NCI-H187 treated with DMSO at 0.1 percent for 48 hours (cell line): Measurements from ENCODE around the gene CNTRL.

Experiments
- DNase-seq: peaks from one replicate; lab custom pipeline; 2025; lab: John Stamatoyannopoulos, UW

Gene CNTRL

DNA sequence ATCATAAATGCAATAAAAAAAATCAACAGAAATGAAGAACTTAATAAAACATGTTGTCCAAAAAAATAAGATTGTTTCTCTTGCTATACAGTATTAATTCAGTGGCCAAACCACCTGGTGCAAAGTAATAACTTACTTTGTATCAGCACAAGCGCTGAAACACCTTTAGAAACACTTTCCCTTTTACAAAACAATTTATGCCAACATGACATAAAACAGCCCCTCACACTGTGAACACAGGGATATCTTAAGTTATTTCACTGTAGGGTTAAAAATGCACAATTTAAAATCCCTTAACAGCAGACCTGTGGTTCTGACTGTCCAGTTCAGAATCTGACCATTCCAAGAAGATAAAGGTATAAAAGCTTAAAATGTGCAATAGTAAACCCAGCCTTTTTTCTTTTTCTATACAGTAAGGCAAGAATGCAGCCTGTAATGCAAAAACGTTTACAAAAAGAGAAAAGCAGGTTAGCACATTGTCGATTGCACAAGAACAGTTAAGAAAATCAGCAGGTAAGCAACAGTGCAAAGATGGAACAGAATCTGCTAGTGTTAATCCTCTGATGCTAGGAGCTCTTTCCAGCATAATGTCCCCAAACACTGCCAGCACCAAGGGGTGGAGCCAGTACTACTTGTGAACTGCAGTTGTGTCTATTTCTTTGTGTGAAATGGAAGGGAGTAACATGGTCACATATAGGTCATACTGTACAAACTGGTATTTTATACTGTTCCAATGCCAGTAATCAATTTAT lies 105.4 kb downstream of the CNTRL start:
- DNase-seq, result no peak

DNA sequence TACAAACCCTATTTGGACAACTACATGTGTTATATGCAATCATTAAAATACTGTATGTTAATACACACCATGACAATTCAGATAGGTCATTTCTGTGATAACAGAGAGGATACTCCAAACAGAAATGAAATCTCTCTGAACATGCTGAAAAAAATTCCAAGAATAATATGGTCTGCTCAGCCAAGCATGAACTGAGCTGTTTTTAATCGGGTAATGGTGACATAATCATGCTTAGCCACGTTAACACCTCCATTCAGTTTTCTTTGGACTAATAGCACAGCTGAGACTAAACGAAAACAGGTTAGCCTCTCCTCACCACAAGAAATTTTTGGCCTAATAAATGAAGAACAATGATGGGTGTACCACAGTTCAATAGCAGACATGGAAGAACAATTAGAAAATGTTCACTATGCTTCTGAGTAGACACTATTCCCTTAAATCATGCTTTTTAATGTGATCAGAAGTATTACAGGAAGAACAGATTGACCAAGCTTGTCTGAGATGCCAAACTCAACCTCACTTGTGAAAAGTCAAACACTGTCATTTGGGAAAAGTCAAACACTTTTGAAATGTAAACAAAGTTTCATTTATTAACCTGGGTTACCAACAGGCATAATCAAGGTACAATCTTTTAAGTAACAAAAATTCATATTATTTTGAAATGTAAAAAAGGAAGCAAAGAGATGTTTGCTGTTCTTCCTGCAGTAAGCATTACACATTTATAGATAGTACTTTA lies 107.5 kb downstream of the CNTRL start:
- DNase-seq, result no peak

DNA sequence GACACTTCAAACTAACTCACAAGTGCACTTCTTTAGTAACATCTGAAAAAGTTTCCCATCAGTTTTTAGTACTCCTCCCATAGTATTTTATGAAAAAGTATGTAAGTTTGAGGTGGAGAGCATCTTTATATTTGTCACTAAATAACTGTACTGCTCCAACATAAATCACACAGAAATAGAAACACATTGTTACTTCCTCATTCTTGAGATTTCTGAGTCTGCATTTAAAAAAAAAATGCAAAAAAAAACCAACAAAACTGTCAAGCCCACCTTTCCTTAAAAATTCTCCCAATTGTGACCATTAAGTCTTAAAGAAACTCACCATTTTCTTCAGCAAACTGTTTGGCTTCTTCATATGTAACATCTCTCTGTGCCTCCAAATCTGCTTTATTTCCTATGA lies 108.2 kb downstream of the CNTRL start:
- no peak for DNase-seq

DNA sequence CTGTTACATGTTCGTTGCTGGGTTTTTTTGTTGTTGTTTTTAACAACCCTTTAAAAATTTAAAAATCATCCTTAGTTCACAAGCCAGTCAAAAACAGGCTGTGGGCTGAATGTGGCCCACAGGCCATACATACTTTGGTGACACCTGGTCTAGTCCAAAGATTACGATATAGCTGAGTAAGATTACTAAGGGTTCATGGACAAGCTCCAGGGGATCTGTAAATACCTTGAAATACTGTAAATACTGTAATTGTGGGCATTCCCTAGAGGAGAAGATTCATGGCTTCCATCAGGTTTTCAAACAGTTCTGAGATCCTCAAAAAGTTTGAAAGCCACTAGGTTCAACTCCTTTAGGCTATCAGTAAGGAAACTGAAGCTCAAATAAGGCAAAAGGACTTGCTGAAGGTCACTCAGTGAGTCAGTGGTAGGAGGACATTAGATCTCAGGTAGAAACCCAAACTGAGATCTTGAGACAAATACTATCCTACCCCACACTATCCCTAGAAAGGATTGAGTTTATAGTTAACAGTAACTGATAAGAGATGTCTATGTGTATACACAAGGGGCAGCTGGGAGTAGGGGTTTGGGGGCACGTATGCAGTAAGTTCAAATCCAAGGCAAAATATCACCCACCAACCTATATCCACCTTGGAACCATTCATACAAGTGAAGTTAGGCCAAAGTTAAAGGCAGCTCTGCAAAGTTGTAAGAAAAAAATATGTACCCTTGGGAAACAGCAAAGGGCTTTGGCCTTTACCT lies 109.1 kb downstream of the CNTRL start:
- DNase-seq, result no peak

DNA sequence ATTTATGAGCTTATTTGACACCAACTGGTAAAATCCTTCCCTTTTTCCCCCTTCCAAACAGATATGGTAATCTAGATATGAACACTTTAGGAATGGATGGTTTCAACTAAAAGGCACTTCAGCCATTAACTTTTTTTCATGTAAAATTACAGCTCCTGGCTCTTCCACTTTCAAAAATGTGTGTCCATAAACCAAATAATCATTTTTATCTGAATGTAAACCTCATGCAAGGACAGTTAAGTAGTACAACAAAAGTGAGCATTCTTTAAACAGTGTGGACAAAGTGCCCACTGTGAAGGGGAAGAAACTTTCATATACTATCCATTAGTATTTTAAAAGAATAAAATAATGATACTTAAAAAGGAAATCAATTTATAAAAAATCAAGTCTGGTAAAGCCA lies 109.7 kb downstream of the CNTRL start:
- no peak for DNase-seq

DNA sequence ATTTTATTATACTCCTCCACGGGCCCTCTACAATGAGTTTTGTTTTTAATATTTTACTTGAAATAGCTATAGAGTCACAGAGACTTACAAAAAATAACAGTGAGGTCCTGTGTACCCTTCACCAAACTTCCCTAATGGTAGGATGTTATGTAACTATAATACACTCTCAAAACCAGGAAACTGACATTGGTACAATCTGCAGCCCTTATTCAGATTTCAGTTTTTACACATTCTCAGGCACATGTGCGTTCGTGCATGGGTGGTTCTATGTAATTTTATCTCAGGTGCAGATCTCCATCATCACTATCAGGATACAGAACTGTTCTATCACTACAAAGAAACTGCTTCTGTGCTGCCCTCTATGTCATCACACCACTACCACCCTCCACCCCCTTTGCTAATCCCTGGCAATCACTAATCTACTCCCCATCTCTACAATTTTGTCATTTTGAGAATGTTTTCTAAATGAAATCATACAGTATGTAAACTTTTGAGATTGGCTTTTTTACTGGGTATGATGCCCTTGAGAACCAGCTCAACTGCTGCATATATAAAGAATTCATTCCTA lies 110.5 kb downstream of the CNTRL start:
- no peak for DNase-seq

DNA sequence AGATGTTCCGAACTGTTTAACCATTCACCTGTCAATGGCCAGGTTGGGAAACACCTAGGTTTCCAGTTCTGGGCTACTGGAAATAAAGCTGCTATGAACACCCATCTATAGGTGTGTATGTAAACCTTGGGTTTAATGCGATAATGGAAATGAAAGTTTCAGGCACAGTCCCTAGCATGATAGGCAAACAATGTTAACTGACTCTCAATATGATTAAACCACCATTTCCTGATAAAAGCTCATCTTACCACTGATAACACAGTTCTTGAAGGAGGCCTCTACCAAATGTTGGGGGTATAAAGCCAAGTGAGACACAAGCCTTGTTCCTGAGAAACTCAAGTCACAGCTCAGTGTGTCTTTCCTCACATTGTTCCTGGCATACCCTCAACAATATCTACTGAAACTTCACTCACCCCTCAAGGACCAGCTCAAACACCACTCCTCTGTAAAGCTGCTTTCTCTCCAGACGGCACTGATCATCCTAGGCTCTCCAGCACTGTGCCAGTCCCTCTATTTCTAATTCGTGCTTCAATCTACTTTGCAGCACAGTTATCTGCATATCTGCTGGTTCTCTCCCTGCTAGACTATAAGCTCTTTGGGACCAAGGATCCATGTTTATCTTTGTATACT lies 111.1 kb downstream of the CNTRL start:
- DNase-seq, result no peak

DNA sequence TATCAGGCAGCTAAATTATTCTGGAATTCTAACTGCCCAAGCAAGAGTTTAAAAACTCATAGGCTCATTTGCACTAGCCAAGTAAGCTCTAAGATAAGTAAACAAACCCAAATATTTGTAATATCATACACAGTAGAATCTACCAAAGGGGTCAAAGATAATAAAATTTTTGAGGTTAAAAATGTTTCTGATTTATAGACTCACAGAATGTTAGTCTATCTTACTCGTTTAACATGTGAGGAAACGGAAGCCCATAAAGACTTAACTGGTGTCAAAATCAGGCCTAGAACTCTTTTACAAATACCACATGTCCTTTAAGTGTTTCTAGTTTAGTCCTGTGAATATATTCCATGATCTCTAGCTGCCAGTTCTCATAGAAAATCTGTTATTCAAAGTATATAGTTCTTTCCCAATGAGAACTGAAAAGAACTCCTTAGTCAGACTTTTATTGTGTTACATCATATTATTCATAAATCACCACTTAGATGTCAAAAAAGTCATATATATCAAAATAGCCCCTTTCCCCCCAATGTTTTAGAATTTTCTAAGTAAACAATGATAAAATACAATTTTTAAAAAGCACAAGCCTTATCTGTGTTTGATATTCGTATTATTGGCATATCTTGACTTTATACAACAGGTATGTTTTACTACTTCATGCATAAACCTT lies 113.0 kb downstream of the CNTRL start:
- DNase-seq, result no peak

DNA sequence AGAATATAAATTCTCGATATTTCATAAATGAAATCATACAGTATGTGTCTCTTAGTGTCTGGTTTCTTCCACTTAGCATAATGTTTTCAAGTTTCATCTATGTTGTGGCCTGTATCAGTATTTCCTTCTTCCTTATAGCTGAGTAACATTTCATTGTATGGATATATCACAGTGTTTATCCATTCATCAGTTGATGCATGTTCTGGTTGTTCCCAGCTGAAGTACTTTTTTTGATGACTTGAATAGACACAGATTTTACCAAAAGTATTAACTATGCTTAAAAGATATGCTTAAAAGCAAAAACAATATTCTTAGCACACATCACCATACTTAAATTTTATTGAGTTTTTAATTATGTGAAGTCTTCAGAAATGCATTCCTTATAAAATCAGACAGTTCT lies 114.3 kb downstream of the CNTRL start:
- no peak for DNase-seq

DNA sequence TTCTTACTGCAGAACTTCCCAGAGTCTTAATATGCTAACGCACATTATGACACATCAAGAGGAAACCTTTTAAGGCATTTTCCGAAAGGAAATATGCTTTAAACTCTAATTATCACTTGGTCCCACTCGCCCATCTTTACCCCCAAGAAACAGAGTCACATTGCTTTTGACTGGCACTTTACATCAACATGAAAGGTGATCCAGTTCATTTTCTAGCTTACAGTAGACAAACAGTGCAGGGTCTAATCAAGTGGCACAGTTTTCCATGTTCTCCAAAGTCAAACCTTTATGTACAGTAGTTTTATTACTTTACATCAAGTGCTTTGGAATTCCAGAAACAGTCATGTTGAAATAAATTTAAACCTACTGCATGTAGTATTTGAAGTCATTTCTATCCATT lies 114.9 kb downstream of the CNTRL start:
- no peak for DNase-seq

DNA sequence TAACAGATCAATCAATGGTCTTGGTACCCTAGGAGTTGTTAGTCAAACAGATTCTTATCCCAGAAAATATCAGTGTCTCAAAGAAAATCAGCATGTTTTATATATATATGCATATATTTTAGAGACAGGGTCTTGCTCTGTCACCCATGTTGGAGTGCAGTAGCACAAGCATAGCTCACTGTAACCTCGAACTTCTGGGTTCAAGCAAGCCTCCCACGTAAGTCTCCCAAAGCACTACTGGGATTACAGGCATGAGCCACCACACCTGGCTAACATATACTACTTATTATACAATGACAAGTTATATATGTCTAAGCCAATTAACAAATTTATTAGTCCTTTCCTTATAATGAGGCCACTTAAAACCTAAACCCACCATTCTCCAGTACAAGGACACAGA lies 116.5 kb downstream of the CNTRL start:
- no peak for DNase-seq

DNA sequence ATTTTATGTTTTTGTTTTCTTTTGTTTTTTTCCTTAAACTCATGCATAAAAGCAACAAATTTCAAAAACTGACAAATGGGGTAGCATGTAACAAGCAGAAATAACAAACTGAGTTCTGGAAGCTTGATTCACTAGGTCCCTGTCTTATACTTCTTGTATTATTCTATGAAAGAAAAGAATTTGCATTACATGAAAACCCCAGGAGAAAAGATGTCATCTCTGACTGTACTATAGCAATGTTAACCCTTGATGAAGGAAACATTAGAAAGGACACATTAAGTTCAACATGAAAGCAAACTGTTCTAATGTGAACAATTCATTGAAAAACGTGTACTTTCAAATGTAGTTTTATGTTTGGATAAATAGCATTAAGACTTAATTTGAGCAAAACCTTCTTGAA lies 117.8 kb downstream of the CNTRL start:
- DNase-seq, result no peak

DNA sequence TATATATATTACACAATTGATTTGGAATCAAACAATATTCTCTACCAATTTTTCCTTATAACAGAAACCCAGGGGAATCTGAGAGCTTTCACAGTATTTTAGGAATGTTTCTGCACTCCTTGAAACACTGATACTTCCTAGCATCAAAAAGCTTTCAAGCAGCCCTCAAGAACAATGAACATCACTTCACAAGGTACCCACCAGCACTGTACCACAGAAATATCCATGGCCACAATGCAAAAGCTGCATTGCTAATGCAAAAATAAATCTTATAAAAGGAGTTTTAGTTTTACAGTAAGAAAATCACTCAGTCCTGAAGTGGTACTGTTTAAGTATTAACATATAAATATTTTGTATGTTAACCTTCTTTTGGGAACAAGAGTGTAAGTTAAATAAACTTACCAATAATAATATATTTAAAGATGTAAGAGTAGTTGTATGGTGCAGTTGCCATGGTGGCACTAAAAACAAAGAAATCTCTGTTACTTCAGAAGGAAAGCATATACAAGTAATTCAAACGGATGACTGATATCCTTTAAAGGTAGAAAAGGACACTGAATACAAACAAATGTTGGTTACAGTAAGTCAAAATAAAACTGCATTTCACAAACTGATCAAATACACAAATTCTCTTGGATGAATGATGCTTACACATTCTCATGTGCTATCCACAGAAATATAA lies 118.3 kb downstream of the CNTRL start:
- DNase-seq, result no peak

DNA sequence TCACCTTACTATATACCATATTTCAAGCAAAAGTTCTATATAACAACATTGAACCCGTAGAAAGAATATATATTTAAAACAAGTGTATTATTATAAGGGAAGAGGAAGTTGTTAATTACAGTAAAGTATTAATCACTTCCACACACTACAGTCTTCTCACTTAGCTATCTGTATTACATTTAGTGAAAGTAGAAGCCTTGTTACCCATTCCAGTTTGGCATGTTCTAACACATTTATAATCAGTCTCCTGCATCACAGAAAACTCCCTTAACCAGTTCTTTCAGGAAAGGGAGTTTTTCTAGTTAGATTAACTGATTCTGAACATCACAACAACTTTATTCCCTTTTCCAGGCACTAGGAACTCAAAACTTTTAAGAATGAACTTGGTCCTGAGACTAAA lies 120.0 kb downstream of the CNTRL start:
- DNase-seq, result no peak

DNA sequence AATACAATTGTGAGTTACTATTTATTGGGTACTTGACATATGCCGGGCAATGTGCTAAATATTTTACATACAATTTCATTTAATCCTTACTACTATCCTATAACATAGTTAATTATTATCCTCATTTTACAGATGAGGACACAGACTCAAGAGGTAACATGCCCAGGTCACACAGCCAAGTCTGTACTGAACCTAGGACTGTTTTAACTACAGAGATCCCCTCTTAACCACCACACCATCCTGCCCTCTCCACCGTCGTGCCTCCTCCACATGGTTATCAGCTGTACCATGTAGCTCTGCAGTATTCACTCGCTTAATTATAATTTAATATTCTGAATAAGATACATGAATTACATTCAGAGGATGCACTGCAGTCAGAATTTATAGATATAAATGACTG lies 121.6 kb downstream of the CNTRL start:
- no peak for DNase-seq

DNA sequence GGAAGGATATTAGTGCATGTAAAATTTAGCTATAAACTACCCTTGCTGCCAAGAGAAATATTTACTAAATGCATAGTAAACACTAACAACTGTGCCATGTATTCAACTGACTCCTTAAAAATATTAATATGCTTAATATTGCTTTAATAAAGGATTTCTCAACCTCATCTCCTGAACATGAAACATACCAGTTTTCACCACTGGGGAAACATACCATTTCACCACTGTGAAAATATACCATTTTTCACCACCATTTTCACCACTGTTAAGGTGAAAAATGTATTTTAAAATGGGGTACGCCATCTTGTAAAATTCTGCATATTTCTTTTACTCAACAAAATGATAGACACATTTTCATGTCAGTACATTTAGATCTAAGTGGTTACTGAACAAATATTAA lies 122.4 kb downstream of the CNTRL start:
- no peak for DNase-seq

DNA sequence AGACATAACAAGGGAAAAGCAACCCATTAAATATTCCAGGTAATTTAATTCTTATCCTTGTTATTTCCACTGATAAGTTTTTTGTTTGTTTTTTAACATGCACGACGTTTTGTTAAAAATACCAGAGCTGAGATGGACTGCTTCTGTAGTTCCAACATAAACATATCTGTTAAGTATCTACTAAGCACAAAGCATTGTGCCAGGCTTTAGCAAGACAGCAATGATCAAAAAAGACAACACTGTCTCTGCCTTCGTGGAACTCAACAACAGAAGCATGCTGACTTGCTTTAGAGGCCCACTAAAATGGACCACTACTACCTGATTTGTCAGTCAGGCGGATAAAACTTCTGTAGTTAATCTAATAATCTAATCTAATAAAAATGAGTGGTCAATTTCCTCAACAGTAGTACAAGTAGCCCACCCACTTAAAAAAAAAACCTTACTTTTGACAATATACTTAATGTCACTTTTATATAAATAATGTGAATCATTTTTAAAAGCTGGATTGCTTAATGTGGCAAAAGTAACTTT lies 123.8 kb downstream of the CNTRL start:
- no peak for DNase-seq

DNA sequence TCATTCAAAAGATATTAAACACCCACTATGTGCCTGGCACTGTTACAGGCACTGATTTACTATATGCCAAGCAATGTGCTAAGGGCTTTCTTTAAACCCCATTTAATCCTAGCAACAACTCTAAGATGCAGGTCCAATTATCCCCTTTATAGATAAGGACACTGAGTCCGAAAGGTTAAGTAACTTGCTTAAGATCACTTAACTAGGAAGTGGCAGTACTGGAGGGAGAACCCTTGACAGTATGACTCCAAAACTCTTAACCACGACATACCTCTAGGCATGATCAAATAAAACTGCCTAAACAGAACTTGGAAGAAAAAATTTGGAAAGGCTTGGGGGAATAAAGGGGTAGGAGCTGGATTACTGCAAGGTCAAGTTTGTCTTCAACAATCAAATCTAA lies 125.2 kb downstream of the CNTRL start:
- no peak for DNase-seq

DNA sequence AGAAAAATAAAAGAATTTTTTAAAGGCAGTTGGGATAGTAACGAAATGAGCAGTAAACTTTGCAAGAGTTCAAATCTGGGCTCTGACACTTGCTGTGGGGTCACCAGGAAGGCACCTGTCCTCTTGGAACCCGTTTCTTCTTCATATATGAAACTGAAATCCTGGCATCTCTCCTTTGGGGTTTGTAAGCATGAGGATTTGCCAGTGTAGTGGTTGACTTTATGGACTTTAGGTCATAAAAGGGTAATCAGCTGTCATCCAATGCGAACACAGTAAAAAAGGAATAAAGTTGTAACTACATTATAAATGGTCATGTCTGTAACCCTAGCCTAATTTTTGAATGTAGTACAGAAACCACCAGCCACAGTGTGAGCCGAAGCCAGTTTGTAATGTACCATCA lies 125.6 kb downstream of the CNTRL start:
- DNase-seq, result no peak

DNA sequence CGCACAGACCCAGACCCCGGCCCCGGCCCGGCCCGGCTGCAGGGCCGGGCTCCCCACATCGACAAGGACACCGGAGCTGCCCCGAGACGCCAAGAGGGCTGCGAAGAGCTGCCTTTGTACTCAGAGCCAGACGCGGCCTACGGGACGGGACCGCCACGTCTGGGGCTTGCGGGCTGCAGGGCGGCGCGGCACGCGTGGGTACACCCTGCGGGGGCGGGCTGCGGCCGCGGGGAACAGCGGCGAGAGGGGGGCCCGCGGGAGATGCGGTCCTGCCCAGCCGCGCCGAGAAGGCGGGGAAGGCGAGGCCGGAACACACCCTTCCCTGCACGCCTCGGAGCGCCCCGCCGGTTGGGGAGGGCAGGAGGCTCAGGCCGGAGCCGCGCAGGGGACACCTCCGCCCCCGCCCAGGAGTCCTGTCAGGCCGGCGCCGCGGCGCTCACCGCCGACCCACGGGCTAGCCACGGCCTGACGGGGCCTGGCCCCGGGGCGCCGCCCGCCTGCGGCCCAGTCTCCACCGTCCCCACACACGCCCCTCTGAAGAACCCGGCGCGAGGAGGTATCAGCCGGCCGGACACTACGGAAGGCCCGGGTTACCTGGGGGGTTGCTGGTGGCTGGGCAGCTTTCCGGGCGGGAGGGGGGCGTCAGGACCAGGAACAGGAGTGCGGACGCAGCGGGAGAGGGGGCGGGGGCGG lies 126.4 kb downstream of the CNTRL start:
- no peak for DNase-seq
